ENCODE results near the gene ABCA12. TPM values are rescaled to one million over a fixed set of nuclear protein-coding genes. Genes with fewer than 3 reads are reported as not detected.

Gene ABCA12
- total RNA-seq, 1 experiment from 2014 or later, result not detected

DNA sequence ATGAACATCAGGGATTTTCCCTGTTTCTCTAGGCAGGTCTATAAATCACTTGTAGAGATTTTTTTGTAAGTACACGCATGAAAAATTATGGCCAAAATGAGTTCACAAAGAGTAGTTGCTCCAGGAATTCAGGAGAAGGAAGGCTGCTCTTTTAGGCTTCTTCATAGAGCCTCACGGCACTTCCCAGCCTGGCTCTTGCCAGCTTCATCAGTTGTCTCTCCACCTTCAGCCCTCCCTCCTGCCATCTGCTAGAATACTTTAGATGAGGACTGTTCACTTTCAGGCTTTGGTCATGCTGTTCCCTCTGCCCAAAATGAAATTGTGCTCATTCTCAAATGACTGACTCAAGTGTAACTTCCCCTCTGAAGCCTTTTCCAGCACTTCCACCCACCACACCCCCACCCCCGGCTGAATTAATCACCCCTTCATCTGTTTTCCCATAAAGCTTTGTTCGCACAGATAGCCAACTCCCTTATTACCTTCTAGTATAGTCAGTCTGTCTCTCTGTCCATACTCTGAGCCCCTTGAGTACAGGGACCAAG lies 1.8 kb upstream of the ABCA12 start:
- Mint-ChIP-seq H3K9me3 (ENCODE audit: unreplicated experiment) (no peaks in the 10 kb centered on the region), H3K27me3 (ENCODE audit: insufficient read depth, unreplicated experiment) (no peaks in the 10 kb centered on the region), H3K27ac (ENCODE audit: unreplicated experiment) (no peak overlapping the region), H3K36me3 (ENCODE audit: insufficient read depth, unreplicated experiment) (no peaks in the 10 kb centered on the region), H3K4me3 (ENCODE audit: unreplicated experiment) (no peak overlapping the region), H3K4me1 (ENCODE audit: low read depth, unreplicated experiment) (peaks cover 9% of the 10 kb centered on the region)
- no peaks in the 10 kb centered on the region for H3K36me3 ChIP-seq (ENCODE audit: control insufficient read depth, insufficient read depth, low read length)
- peaks cover 12% of the 10 kb centered on the region; the same call in 1 of the 2 replicates for H3K4me1 ChIP-seq
- no peak for TF ChIP-seq CTCF (IDR thresholded peaks at IDR 0.05; ENCODE audit: insufficient read depth in 1 of 2, low read depth in 1 of 2, low read length in 1 of 2, severe bottlenecking in 1 of 2, unreplicated experiment in 1 of 2)
- POLR2A ChIA-PET, result no interaction called here
- no peak overlapping the region for H3K4me3 ChIP-seq (ENCODE audit: low read depth, low read length)
- no peak for DNase-seq
- no peaks in the 10 kb centered on the region; the same call in 1 of the 2 replicates for H3K27me3 ChIP-seq (replicated peaks; ENCODE audit: control insufficient read depth, insufficient read depth, low read length)
- intact Hi-C loops (cut with micrococcal nuclease; ENCODE audit: unreplicated experiment), result no loop called here
- BruUV-seq (replicated peaks), result no TSS peak
- no peaks in the 10 kb centered on the region for H3K9me3 ChIP-seq
- CTCF ChIA-PET, result no interaction called here

DNA sequence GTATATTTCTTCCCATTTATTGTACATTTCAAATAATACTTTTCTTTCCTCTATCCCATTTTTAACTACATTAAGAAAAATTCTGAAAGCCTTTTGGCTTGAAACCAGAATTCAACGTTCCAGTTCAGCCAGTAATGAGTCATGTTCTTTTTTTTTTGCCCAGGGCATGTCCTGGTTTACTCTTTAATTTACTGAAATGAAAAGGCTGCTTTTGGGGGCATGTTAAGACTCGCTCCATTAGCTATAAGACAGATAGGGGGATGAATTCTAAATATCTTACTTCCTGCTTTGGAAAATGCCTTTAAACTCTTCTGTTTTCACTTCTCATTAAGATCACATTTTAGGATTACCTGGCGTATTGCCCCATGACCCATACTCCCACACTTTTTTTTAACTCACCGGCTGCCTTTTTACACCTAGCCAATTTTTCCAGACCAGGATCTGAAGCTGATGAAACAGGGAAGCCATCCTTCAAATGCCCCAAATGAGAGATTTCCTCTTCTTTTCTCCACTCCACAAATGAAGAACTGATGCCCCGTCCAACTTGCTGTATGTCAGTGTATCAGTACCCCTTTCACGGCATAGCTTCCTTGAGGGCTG lies 585 bp downstream of the ABCA12 start:
- Histone ChIP-seq H3K27me3 (replicated peaks; ENCODE audit: control insufficient read depth, insufficient read depth, low read length) (no peaks in the 10 kb centered on the region; the same call in 1 of the 2 replicates), H3K4me3 (ENCODE audit: low read depth, low read length) (no peak overlapping the region), H3K4me1 (peaks cover 12% of the 10 kb centered on the region; the same call in 1 of the 2 replicates), H3K36me3 (ENCODE audit: control insufficient read depth, insufficient read depth, low read length) (no peaks in the 10 kb centered on the region), H3K9me3 (no peaks in the 10 kb centered on the region)
- ChIA-PET CTCF (no interaction called here), POLR2A (no interaction called here)
- H3K4me3 Mint-ChIP-seq (ENCODE audit: unreplicated experiment), result no peak overlapping the region
- no peaks in the 10 kb centered on the region for H3K27me3 Mint-ChIP-seq (ENCODE audit: insufficient read depth, unreplicated experiment)
- intact Hi-C loops (cut with micrococcal nuclease; ENCODE audit: unreplicated experiment), result no loop called here
- no peak for DNase-seq
- no peaks in the 10 kb centered on the region for H3K36me3 Mint-ChIP-seq (ENCODE audit: insufficient read depth, unreplicated experiment)
- no TSS peak for BruUV-seq (replicated peaks)
- TF ChIP-seq CTCF (IDR thresholded peaks at IDR 0.05; ENCODE audit: insufficient read depth in 1 of 2, low read depth in 1 of 2, low read length in 1 of 2, severe bottlenecking in 1 of 2, unreplicated experiment in 1 of 2), result no peak
- H3K4me1 Mint-ChIP-seq (ENCODE audit: low read depth, unreplicated experiment), result peaks cover 9% of the 10 kb centered on the region
- no peak overlapping the region for H3K27ac Mint-ChIP-seq (ENCODE audit: unreplicated experiment)
- no peaks in the 10 kb centered on the region for H3K9me3 Mint-ChIP-seq (ENCODE audit: unreplicated experiment)

GRCh38 chr2:215137329-215137686 lies 1.1 kb downstream of the ABCA12 start:
- H3K4me3 Mint-ChIP-seq (ENCODE audit: unreplicated experiment), result no peak overlapping the region
- H3K4me3 ChIP-seq (ENCODE audit: low read depth, low read length), result no peak overlapping the region
- no TSS peak for BruUV-seq (replicated peaks)
- H3K27me3 ChIP-seq (replicated peaks; ENCODE audit: control insufficient read depth, insufficient read depth, low read length), result no peaks in the 10 kb centered on the region; the same call in 1 of the 2 replicates
- no peaks in the 10 kb centered on the region for H3K27me3 Mint-ChIP-seq (ENCODE audit: insufficient read depth, unreplicated experiment)
- no peak overlapping the region for H3K27ac Mint-ChIP-seq (ENCODE audit: unreplicated experiment)
- POLR2A ChIA-PET, result no interaction called here
- intact Hi-C loops (cut with micrococcal nuclease; ENCODE audit: unreplicated experiment), result no loop called here
- H3K9me3 ChIP-seq, result no peaks in the 10 kb centered on the region
- peaks cover 9% of the 10 kb centered on the region for H3K4me1 Mint-ChIP-seq (ENCODE audit: low read depth, unreplicated experiment)
- H3K36me3 Mint-ChIP-seq (ENCODE audit: insufficient read depth, unreplicated experiment), result no peaks in the 10 kb centered on the region
- H3K4me1 ChIP-seq, result peaks cover 12% of the 10 kb centered on the region; the same call in 1 of the 2 replicates
- H3K9me3 Mint-ChIP-seq (ENCODE audit: unreplicated experiment), result no peaks in the 10 kb centered on the region
- no peaks in the 10 kb centered on the region for H3K36me3 ChIP-seq (ENCODE audit: control insufficient read depth, insufficient read depth, low read length)
- DNase-seq, result no peak
- no peak for TF ChIP-seq CTCF (IDR thresholded peaks at IDR 0.05; ENCODE audit: insufficient read depth in 1 of 2, low read depth in 1 of 2, low read length in 1 of 2, severe bottlenecking in 1 of 2, unreplicated experiment in 1 of 2)
- CTCF ChIA-PET, result no interaction called here
